Measurements from ENCODE around the gene LMF1. TPM values are rescaled to one million over a fixed set of nuclear protein-coding genes. Genes with fewer than 3 reads are reported as not detected.

LMF1 gene
- 17.4 and 19.4 TPM in 2 replicates for total RNA-seq

DNA sequence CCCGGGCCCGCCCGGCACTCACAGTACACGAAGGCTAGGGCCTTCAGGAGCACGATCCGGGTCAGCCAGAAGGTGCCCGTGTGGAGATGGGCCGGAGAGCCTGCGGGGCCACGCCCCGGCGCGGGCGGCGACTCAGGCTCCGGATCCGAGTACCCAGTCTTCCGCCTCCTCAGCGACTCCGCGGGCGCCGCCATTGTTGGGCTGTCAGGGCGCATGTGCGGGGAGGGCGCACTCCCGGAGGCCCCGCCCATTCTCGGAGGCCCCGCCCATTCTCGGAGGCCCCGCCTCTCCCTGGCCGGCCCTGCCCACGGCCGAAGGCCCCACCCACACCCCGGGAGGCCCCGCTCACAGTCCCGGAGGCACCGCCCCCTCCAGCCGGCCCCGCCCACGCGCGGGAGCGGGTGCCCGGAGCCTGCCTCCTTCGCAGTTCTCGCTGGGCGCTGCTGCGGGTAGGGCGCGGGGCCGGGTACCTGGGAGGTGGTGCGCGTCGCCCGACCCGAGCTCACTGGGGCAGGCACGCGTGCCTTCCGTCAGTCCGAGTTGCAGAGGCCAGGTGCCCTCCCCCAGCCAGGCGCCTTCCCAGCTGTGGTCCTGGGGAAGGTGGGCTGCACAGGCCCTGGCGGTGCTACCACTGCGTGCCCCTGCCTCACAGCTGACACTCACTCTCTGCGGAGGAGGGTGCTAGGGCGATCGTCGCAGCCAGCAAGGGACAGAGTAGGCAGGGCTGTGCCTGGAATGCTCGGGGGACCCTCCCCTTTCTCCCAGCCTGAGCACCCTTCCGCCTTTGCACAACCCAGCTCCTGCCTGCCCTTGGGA lies at the start of gene LMF1:
Gene LMF1 (minus strand): TSS at position 219 of the 816 bp plus-strand sequence. CDS start 4 bp downstream, at position 215.

DNA sequence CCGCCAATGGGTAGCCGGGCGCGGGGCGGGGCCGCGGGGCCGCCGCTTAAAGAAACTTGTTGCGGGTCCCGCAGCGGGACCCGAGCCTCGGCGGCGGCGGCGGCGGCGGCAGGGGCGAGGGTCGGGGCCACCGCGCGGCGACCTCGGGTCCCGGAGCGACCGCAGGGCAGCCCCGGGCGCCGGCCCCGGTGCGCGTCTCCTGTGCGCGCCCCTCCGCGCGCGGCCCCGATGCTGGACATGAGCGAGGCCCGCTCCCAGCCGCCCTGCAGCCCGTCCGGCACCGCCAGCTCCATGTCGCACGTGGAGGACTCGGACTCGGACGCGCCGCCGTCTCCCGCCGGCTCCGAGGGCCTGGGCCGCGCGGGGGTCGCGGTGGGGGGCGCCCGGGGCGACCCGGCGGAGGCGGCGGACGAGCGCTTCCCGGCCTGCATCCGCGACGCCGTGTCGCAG lies 10.9 kb upstream of the LMF1 start, which contains the start of gene SOX8:
Gene SOX8 (plus strand): TSS at position 76 of the 450 bp plus-strand sequence. CDS start 153 bp downstream, at position 229.

Other genes starting within 250 kb of the LMF1 start
- gene ANTKMT, start 249.8 kb downstream of the LMF1 start, total RNA-seq, result 32.9 and 39.3 TPM in 2 replicates
- 0.94 and 2.1 TPM in 2 replicates for gene CCDC78, start 244.5 kb downstream of the LMF1 start, total RNA-seq
- 5.5 and 13.9 TPM in 2 replicates for gene HAGHL, start 243.9 kb downstream of the LMF1 start, total RNA-seq
- gene CIAO3, start 230.0 kb downstream of the LMF1 start, total RNA-seq, result 13.4 and 18.3 TPM in 2 replicates
- 1.6 and 2.0 TPM in 2 replicates for gene MSLN, start 210.2 kb downstream of the LMF1 start, total RNA-seq
- 17.6 and 21.6 TPM in 2 replicates for gene RPUSD1, start 182.6 kb downstream of the LMF1 start, total RNA-seq
- 1.6 and 7.8 TPM in 2 replicates for gene CHTF18, start 182.4 kb downstream of the LMF1 start, total RNA-seq
- gene GNG13, start 170.2 kb downstream of the LMF1 start, total RNA-seq, result not detected in 2 replicates
- gene SOX8, start 10.8 kb upstream of the LMF1 start, total RNA-seq, result 0.70 and 1.1 TPM in 2 replicates
- gene SSTR5, start 101.8 kb upstream of the LMF1 start, total RNA-seq, result not detected in 2 replicates
- not detected in 2 replicates for gene C1QTNF8, start 125.3 kb upstream of the LMF1 start, total RNA-seq
- 2.6 and 2.8 TPM in 2 replicates for gene CACNA1H, start 182.1 kb upstream of the LMF1 start, total RNA-seq

Data from pericardium fibroblast (primary cell).